Lower leg skin (tissue), 4 donors: Measurements from ENCODE around the gene GOLIM4. TPM values are rescaled to one million over a fixed set of nuclear protein-coding genes. Genes with fewer than 3 reads are reported as not detected.
A peak's percentile ranks its signal among the peaks of the same experiment; 100 is the strongest.
"Not testable (repeated sequence)": the region's sequence is repeated elsewhere in the genome, so short reads cannot be mapped to it uniquely, and the experiment has no call there.

Experiments used
- DNase-seq, 2 donors: peaks; one replicate each; pipeline ENCODE4 v3.0.0-alpha.2; 2019; ENCODE audit warnings: low spot score in 2 of 2
- H3K4me3 ChIP-seq: fragments of 200-600 bp; sonication (generic); 2 replicates; pipeline ENCODE4 v1.5.1; 2017; ENCODE audit warnings: mild to moderate bottlenecking, low read depth; ENCODE audit not compliant: poor library complexity, severe bottlenecking
- CTCF ChIP-seq, 3 donors: fragments of 450-650 bp; IDR thresholded peaks; one replicate each; pipeline ENCODE4 v1.5.1; 2016; ENCODE audit warnings: antibody characterized with exemption in 3 of 3, mild to moderate bottlenecking in 3 of 3, moderate library complexity in 2 of 3
- POLR2A ChIP-seq, 2 donors: fragments of 450-650 bp; IDR thresholded peaks; one replicate each; pipeline ENCODE4 v1.6.1; 2016 to 2017; ENCODE audit warnings: antibody characterized with exemption in 2 of 2, mild to moderate bottlenecking in 1 of 2, moderate library complexity in 1 of 2
- WGBS, 2 donors: methylation state at CpG; one replicate each; pipeline ENCODE4 v1.1.5; 2018; 5-methylcytosine and 5-hydroxymethylcytosine counted together
- intact Hi-C: fragments of 100-400 bp; cut with DNase I; formaldehyde crosslinking; loops from one replicate; pipeline ENCODE4 v1.15.0; 2023; ENCODE audit warnings: low total_unique reads
- total RNA-seq, 4 donors: library from RNA; depleted of rRNA; stranded (reverse); fragments of >200 nt; gene quantifications; one replicate each; pipeline ENCODE4 v1.1.0, GENCODE V29; 2016

GOLIM4 gene
- 10 to 100 TPM in 3 of 4 donors, 1 to 10 TPM in 1; 7.6 to 25.5 (median 14.5) TPM for total RNA-seq

DNA sequence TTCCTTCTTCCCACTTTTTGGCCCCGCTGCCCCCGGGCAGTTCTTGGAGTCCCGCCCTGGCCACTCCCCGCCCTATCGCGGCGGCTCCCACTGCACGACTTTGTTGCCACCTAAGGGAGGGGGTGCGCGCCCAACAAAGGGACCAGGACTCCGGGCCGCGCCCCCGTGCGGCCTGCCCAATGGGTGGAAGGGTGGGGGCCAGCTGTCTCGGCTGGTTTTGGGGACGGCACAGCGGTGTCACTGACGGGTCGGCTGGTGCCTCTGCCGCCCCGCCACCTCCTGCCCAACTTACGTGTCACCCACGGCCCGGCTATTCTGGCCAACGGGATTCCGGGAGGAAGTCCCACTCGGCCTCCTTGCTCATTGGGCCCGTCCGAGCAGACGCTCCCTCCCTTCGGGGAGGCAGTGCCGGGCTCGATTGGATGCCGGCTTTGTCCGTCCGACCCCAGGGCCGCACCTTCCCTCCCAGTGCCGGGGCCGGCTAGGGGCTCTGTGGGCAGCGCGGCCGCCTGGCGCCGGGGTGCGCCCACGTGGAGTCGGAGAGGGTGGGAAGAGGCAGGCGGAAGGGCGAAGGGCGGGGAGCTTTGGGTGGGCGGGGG, at the start of gene GOLIM4:
Gene GOLIM4, minus strand, starts transcription at position 314 of the 599 bp plus-strand sequence. CDS start 639 bp downstream, outside the sequence.
- H3K4me3 ChIP-seq: peak within 1 kb of the TSS; percentile 73
- peak; percentile 91 to 98 for DNase-seq
- intact Hi-C loops: no loop called here
- TF ChIP-seq CTCF (IDR thresholded peaks at IDR 0.05): no peak
- TF ChIP-seq POLR2A (IDR thresholded peaks at IDR 0.05): no peak
- WGBS, 2 donors: 0% methylated on average over 26 to 31 of the region's 52 CpGs

DNA sequence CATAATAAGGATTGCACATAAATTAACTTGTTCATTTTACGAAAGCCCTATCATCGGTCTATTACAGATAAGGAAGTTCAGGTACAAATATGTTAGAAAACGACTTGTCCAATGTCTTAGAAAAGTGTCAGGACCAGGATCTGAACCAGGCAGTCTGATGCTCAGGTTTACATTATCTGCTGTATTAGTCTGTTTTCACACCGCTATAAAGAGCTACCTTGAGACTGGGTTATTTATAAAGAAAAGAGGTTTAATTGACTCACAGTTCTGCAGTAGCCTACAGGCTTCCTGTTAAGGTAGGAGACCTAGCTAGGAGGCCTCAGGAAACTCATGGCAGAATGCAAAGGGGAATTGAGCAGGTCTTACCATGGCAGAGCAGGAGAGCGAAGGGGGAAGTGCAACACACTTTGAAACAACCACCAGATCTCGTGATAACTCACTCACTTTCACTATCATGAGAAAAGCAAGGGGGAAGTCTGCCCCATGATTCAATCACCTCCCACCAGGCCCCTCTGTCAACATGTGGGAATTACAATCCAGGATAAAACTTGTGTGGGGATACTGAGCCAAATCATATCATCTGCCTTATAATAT, 45.8 kb upstream of the GOLIM4 start:
- no peak for DNase-seq
- 82 to 86% methylated on average over 6 of the region's 6 CpGs for WGBS, 2 donors
- TF ChIP-seq CTCF (IDR thresholded peaks at IDR 0.05) (no peak), POLR2A (IDR thresholded peaks at IDR 0.05) (no peak)
- no peak overlapping the region for H3K4me3 ChIP-seq
- intact Hi-C loops: no loop called here

GRCh38 chr3:168139947-168140346, 44.2 kb upstream of the GOLIM4 start:
- DNase-seq: no peak
- no peak for TF ChIP-seq POLR2A (IDR thresholded peaks at IDR 0.05)
- no peak for TF ChIP-seq CTCF (IDR thresholded peaks at IDR 0.05)
- 43 to 55% methylated on average over 3 of the region's 3 CpGs for WGBS, 2 donors
- intact Hi-C loops: no loop called here
- no peak overlapping the region for H3K4me3 ChIP-seq

GRCh38 chr3:168138421-168138820, 42.7 kb upstream of the GOLIM4 start:
- WGBS, 2 donors: 81 to 83% methylated on average over 5 of the region's 5 CpGs
- TF ChIP-seq POLR2A (IDR thresholded peaks at IDR 0.05) (no peak), CTCF (IDR thresholded peaks at IDR 0.05) (no peak)

GRCh38 chr3:168134931-168135330, 39.2 kb upstream of the GOLIM4 start:
- no peak for DNase-seq
- intact Hi-C loops: no loop called here
- no peak overlapping the region for H3K4me3 ChIP-seq
- no peak for TF ChIP-seq POLR2A (IDR thresholded peaks at IDR 0.05)
- TF ChIP-seq CTCF (IDR thresholded peaks at IDR 0.05): no peak
- WGBS, 2 donors: 58 to 61% methylated on average over 5 of the region's 5 CpGs

More at GRCh38 chr3:168138421-168138820, 42.7 kb upstream of the GOLIM4 start:
- no peak for DNase-seq
- intact Hi-C loops: no loop called here
- no peak overlapping the region for H3K4me3 ChIP-seq

DNA sequence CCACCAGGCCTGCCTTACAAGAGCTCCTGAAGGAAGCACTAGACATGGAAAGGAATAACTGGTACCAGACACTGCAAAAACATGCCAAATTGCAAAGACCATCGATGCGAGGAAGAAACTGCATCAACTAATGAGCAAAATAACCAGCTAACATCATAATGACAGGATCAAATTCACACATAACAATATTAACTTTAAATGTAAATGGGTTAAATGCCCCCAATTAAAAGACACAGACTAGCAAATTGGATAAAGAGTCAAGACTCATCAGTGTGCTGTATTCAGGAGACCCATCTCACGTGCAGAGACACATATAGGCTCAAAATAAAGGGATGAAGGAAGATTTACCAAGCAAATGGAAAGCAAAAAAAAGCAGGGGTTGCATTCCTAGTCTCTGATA, 34.5 kb upstream of the GOLIM4 start:
- H3K4me3 ChIP-seq, DNase-seq, intact Hi-C loops: not testable (repeated sequence)
- 89 to 97% methylated on average over 3 of the region's 3 CpGs for WGBS, 2 donors

- 91 to 100% methylated on average over 8 of the region's 8 CpGs for WGBS, 2 donors
- intact Hi-C loops, DNase-seq, H3K4me3 ChIP-seq: not testable (repeated sequence)
Observed at GRCh38 chr3:168128463-168128862, 32.7 kb upstream of the GOLIM4 start.
